Testis (tissue), 2 donors: Measurements from ENCODE around the gene CNTN2.

Experiments
- CTCF ChIP-seq, 3 experiments: fragments of 450-650 bp in 2 of 3; fragments of 200-600 bp in 1 of 3; sonication (generic) in 1 of 3; IDR thresholded peaks; one replicate each; pipeline ENCODE4 v1.5.1; 2016 to 2019; ENCODE audit warnings: antibody characterized with exemption in 3 of 3, mild to moderate bottlenecking in 2 of 3, moderate library complexity in 1 of 3
- POLR2A ChIP-seq: fragments of 450-650 bp; IDR thresholded peaks from one replicate; pipeline ENCODE4 v1.6.1; 2017; ENCODE audit warnings: antibody characterized with exemption, mild to moderate bottlenecking, moderate library complexity

- TF ChIP-seq POLR2A: no peak
- no peak for TF ChIP-seq CTCF (IDR thresholded peaks at IDR 0.05)
These were observed 25.5 kb downstream of the CNTN2 start for GRCh38 chr1:205068457-205069040.
